Panc1 (cell line): ENCODE results near the gene MRGPRF. TPM values are rescaled to one million over a fixed set of nuclear protein-coding genes. Genes with fewer than 3 reads are reported as not detected.

Experiments used
- ATAC-seq: fragments of 200-7000 bp; cut with Tn5 transposase; 2 replicates; pipeline ENCODE4 v1.9.1; 2020; ENCODE audit warnings: mild to moderate bottlenecking, moderate library complexity
- BruUV-seq: library from RNA; stranded (reverse); fragments of 400-500 nt; replicated peaks from 2 replicates; lab custom pipeline; 2021; lab: Mats Ljungman, UMichigan
- CTCF ChIA-PET: fragments of 300-600 bp; sonication (Branson Sonifier 250); formaldehyde crosslinking; loops from one replicate; lab custom pipeline; 2022; ENCODE audit warnings: antibody characterized with exemption; lab: Charles Lee
- POLR2A ChIA-PET: fragments of 300-600 bp; sonication (Branson Sonifier 250); formaldehyde crosslinking; loops from one replicate; lab custom pipeline; 2022; ENCODE audit warnings: antibody characterized with exemption; lab: Charles Lee
- DNase-seq: peaks from one replicate; pipeline ENCODE4 v3.0.0-alpha.2; 2010; ENCODE audit warnings: low read depth, low spot score
- H3K27ac ChIP-seq: 2 replicates; pipeline ENCODE4 v1.5.1; 2011; ENCODE audit warnings: mild to moderate bottlenecking, low read length, inconsistent platforms
- H3K27me3 ChIP-seq: fragments of 200-500 bp; sonication (Bioruptor generic); 2 replicates; pipeline ENCODE4 v1.6.0; 2014; ENCODE audit warnings: low read length, inconsistent platforms; ENCODE audit not compliant: control insufficient read depth, insufficient read depth
- H3K36me3 ChIP-seq: fragments of 200-500 bp; sonication (Bioruptor generic); 2 replicates; pipeline ENCODE4 v1.5.1; 2014; ENCODE audit warnings: inconsistent platforms, mild to moderate bottlenecking, low read length, moderate library complexity; ENCODE audit not compliant: control insufficient read depth, insufficient read depth
- H3K4me1 ChIP-seq: 2 replicates; pipeline ENCODE4 v1.5.1; 2011; ENCODE audit warnings: inconsistent platforms, mild to moderate bottlenecking, low read length, moderate library complexity; ENCODE audit not compliant: control insufficient read depth, insufficient read depth
- H3K4me3 ChIP-seq, 2 experiments: 2 replicates each; pipeline ENCODE4 v1.5.1; 2011 to 2012; ENCODE audit warnings: low read depth in 2 of 2, low read length in 2 of 2, mild to moderate bottlenecking in 2 of 2, inconsistent platforms in 1 of 2, moderate library complexity in 1 of 2
- H3K9me3 ChIP-seq: fragments of 200-500 bp; sonication (Bioruptor generic); 2 replicates; pipeline ENCODE4 v1.5.1; 2014; ENCODE audit warnings: low read depth, mild to moderate bottlenecking, inconsistent platforms, low read length, moderate library complexity; ENCODE audit not compliant: control insufficient read depth, insufficient read depth
- POLR2AphosphoS5 ChIP-seq: IDR thresholded peaks from 2 replicates; pipeline ENCODE4 v1.6.1; 2012; ENCODE audit warnings: mild to moderate bottlenecking, low read depth, low read length, moderate library complexity
- SIN3A ChIP-seq: IDR thresholded peaks from 2 replicates; pipeline ENCODE4 v1.6.1; 2012; ENCODE audit warnings: low read depth, mild to moderate bottlenecking, low read length, moderate library complexity, borderline replicate concordance; ENCODE audit not compliant: insufficient read depth
- TCF7L2 ChIP-seq: IDR thresholded peaks from 2 replicates; pipeline ENCODE4 v1.6.1; 2011; ENCODE audit warnings: mild to moderate bottlenecking, low read depth, low read length, inconsistent platforms
- in situ Hi-C: cut with HindIII; loops from 2 replicates; pipeline ENCODE4 v1.10.0; 2016; ENCODE audit warnings: low sequenced_read_pairs, low pct_unique_long_range_greater_than_20kb
- intact Hi-C: fragments of 100-400 bp; cut with micrococcal nuclease; formaldehyde crosslinking; loops from one replicate; pipeline ENCODE4 v1.10.0; 2022; ENCODE audit not compliant: unreplicated experiment
- total RNA-seq: library from RNA; stranded (reverse); gene quantifications from one replicate; pipeline ENCODE4 v1.2.1, GENCODE V29; 2021; ENCODE audit not compliant: unreplicated experiment
- TF ChIP-seq, protein P1 (sequence below), 2 experiments: IDR thresholded peaks; 2 replicates each; pipeline ENCODE4 v1.6.1; 2011 to 2012; ENCODE audit warnings: low read depth in 2 of 2, control low read depth in 1 of 2, low read length in 1 of 2, mild to moderate bottlenecking in 1 of 2, moderate library complexity in 1 of 2; ENCODE audit not compliant: insufficient read depth in 1 of 2
- TF ChIP-seq, protein P2 (sequence below): fragments of 450-650 bp; IDR thresholded peaks from 2 replicates; pipeline ENCODE4 v1.5.1; 2017; ENCODE audit warnings: mild to moderate bottlenecking

Gene MRGPRF
- total RNA-seq, 1 experiment from 2014 or later: 0.36 TPM

DNA sequence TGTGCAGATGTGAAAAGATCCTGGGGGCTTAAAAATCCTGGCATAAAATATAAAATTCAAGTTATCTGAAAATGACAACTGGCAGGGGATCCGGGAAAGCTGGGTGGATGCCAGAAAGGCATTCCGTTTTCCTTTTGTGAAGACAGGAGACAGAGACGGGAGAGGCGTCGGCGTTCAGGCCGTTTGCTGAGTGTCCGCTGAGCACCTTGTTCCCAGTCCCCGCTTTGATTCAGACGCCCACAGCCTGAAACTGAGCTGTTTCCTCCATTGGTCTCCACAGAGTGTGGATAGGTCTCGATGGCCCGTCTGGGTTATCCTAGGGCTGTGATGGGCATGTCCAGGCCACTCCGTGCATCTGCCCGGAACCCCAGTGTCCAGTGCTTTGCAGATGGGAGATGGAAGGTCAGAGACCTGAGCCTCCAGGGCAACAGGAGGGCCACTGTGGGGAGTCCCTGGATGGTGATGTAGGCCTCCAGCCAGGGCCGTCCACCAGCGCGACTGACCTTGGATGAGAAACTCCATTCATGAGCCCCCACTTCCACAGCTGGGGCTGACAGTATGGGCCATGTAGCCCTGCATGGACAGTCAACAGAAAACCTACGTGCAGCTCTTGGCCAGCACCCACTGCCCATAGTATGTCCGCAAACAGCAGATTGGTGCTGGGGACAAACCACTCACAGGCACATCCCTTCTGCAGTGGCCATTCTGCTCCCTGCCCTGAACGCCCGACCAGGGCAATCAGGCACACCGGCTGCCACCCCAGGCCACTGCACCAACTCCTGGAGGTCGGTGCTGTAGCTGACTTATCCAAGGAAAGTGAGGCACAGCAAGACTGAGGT, 11.6 kb downstream of the MRGPRF start:
- Histone ChIP-seq H3K27me3 (no peaks in the 10 kb centered on the region), H3K9me3 (no peaks in the 10 kb centered on the region), H3K27ac (no peak overlapping the region), H3K36me3 (no peaks in the 10 kb centered on the region), H3K4me3 (no peak overlapping the region), H3K4me1 (peaks cover 7% of the 10 kb centered on the region)
- no peak for ATAC-seq
- CTCF ChIA-PET: no interaction called here
- in situ Hi-C loops (no loop called here), intact Hi-C loops (no loop called here)
- no peak for DNase-seq
- TF ChIP-seq SIN3A (no peak), TCF7L2 (no peak), POLR2AphosphoS5 (no peak)
- TF ChIP-seq, protein P1, sequence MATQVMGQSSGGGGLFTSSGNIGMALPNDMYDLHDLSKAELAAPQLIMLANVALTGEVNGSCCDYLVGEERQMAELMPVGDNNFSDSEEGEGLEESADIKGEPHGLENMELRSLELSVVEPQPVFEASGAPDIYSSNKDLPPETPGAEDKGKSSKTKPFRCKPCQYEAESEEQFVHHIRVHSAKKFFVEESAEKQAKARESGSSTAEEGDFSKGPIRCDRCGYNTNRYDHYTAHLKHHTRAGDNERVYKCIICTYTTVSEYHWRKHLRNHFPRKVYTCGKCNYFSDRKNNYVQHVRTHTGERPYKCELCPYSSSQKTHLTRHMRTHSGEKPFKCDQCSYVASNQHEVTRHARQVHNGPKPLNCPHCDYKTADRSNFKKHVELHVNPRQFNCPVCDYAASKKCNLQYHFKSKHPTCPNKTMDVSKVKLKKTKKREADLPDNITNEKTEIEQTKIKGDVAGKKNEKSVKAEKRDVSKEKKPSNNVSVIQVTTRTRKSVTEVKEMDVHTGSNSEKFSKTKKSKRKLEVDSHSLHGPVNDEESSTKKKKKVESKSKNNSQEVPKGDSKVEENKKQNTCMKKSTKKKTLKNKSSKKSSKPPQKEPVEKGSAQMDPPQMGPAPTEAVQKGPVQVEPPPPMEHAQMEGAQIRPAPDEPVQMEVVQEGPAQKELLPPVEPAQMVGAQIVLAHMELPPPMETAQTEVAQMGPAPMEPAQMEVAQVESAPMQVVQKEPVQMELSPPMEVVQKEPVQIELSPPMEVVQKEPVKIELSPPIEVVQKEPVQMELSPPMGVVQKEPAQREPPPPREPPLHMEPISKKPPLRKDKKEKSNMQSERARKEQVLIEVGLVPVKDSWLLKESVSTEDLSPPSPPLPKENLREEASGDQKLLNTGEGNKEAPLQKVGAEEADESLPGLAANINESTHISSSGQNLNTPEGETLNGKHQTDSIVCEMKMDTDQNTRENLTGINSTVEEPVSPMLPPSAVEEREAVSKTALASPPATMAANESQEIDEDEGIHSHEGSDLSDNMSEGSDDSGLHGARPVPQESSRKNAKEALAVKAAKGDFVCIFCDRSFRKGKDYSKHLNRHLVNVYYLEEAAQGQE (IDR thresholded peaks at IDR 0.05; ENCODE audit: insufficient read depth in 1 of 2, low read depth in 2 of 2, low read length in 1 of 2): no peak
- TF ChIP-seq, protein P2, sequence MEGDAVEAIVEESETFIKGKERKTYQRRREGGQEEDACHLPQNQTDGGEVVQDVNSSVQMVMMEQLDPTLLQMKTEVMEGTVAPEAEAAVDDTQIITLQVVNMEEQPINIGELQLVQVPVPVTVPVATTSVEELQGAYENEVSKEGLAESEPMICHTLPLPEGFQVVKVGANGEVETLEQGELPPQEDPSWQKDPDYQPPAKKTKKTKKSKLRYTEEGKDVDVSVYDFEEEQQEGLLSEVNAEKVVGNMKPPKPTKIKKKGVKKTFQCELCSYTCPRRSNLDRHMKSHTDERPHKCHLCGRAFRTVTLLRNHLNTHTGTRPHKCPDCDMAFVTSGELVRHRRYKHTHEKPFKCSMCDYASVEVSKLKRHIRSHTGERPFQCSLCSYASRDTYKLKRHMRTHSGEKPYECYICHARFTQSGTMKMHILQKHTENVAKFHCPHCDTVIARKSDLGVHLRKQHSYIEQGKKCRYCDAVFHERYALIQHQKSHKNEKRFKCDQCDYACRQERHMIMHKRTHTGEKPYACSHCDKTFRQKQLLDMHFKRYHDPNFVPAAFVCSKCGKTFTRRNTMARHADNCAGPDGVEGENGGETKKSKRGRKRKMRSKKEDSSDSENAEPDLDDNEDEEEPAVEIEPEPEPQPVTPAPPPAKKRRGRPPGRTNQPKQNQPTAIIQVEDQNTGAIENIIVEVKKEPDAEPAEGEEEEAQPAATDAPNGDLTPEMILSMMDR: no peak
- POLR2A ChIA-PET: interaction anchor here (1.0 kb wide), 1 partner anchor 21 kb away, joined by 10 read pairs; no protein-coding TSS in a partner anchor
- no TSS peak for BruUV-seq

DNA sequence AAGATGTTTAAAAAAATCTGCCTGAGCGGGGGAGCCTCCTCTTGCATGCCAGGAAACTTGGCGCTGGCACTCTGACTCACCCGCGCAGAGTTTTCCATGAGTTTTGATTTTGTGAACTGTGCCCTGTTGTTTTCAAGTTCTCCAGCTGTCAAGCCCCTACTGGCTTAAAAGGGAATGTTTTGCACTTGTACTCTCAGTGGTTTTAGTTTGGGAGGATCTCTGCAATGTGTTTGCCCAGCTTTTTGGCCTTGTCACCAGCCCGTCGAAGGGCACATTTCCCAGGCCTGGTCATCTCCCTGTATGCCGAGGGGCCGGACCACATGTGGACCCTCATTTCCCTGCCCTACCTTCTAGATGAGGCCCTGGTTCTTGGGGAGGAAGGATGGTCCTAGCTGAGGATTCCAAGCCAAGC, 12.2 kb downstream of the MRGPRF start:
- H3K27ac ChIP-seq: no peak overlapping the region
- intact Hi-C loops (no loop called here), in situ Hi-C loops (no loop called here)
- BruUV-seq: no TSS peak
- H3K27me3 ChIP-seq: no peaks in the 10 kb centered on the region
- ChIA-PET POLR2A (no interaction called here), CTCF (no interaction called here)
- no peak for TF ChIP-seq TCF7L2
- TF ChIP-seq, protein P2: no peak
- TF ChIP-seq POLR2AphosphoS5: no peak
- TF ChIP-seq SIN3A: no peak
- TF ChIP-seq, protein P1 (IDR thresholded peaks at IDR 0.05; ENCODE audit: insufficient read depth in 1 of 2, low read depth in 2 of 2, low read length in 1 of 2): no peak
- peaks cover 7% of the 10 kb centered on the region for H3K4me1 ChIP-seq
- ATAC-seq: peak; percentile 80
- H3K9me3 ChIP-seq: no peaks in the 10 kb centered on the region
- peak; percentile 18 for DNase-seq
- H3K36me3 ChIP-seq: no peaks in the 10 kb centered on the region
- H3K4me3 ChIP-seq: no peak overlapping the region
